Measurements from ENCODE around the gene FICD.
A peak's percentile ranks its signal among the peaks of the same experiment; 100 is the strongest.

The FICD gene

DNA sequence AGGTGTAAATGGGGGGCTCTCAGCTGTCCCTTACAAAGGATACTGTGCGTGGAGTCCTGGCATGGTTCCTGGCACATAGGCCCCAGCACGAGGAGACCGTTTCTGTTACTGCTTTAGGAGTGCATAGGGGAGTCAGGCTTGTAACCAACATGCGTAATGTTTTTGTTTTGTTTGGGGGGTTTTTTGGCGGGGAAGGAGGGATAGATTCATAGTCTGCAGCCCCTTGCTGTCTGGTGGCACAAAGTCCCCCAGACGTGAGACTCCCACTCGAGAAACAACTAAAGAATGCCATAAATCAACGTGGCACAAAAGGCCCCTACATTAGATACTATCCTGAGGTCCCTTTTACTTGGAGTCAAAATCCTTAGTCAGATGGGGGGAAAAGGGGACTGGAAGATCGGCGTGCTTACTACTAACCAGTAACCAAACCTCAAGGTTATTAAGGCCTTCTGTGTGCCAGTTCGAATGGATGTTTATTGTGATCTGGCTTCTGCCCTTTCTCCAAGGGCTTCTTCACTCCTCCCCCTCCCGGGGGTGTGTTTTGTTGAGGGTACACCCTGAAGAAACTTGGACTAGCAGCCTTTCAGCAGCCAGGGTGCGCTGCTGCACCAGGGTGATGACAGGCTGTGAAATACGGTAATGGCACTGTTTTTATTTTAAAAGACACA lies 48.2 kb downstream of the FICD start:
- H3K4me2 ChIP-seq (ENCODE audit: low read length), result peak overlapping the region; percentile 96
- peaks cover 57% of the 10 kb centered on the region for H3K79me2 ChIP-seq (ENCODE audit: control insufficient read depth, low read length)
- TF ChIP-seq EZH2phosphoT487 (IDR thresholded peaks at IDR 0.05; ENCODE audit: borderline replicate concordance, low read length), result no peak
- TF ChIP-seq, protein P1, sequence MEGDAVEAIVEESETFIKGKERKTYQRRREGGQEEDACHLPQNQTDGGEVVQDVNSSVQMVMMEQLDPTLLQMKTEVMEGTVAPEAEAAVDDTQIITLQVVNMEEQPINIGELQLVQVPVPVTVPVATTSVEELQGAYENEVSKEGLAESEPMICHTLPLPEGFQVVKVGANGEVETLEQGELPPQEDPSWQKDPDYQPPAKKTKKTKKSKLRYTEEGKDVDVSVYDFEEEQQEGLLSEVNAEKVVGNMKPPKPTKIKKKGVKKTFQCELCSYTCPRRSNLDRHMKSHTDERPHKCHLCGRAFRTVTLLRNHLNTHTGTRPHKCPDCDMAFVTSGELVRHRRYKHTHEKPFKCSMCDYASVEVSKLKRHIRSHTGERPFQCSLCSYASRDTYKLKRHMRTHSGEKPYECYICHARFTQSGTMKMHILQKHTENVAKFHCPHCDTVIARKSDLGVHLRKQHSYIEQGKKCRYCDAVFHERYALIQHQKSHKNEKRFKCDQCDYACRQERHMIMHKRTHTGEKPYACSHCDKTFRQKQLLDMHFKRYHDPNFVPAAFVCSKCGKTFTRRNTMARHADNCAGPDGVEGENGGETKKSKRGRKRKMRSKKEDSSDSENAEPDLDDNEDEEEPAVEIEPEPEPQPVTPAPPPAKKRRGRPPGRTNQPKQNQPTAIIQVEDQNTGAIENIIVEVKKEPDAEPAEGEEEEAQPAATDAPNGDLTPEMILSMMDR (IDR thresholded peaks at IDR 0.05; ENCODE audit: low read depth, low read length, poor library complexity, severe bottlenecking), result peak; percentile 89
- H4K20me1 ChIP-seq (ENCODE audit: control insufficient read depth, insufficient read depth, low read depth, low read length), result peaks cover 2% of the 10 kb centered on the region; the same call in 1 of the 2 replicates
- H3K27me3 ChIP-seq (ENCODE audit: control insufficient read depth, low read length), result no peaks in the 10 kb centered on the region
- H3K4me1 ChIP-seq (ENCODE audit: control insufficient read depth, low read length), result peaks cover 66% of the 10 kb centered on the region
- no peaks in the 10 kb centered on the region for H3K9me3 ChIP-seq (ENCODE audit: control insufficient read depth, insufficient read depth, low read length)
- peak overlapping the region; percentile 93 for H3K4me3 ChIP-seq (ENCODE audit: low read length)
- no peaks in the 10 kb centered on the region for H3K9me2 ChIP-seq (replicated peaks; ENCODE audit: control insufficient read depth, low read length)
- H3K27ac ChIP-seq (ENCODE audit: low read depth, low read length), result peak overlapping the region; percentile 46
- peaks cover 11% of the 10 kb centered on the region for H3F3A ChIP-seq (ENCODE audit: control insufficient read depth, insufficient read depth)
- H3K36me3 ChIP-seq (ENCODE audit: control insufficient read depth, low read length), result peaks cover 76% of the 10 kb centered on the region

DNA sequence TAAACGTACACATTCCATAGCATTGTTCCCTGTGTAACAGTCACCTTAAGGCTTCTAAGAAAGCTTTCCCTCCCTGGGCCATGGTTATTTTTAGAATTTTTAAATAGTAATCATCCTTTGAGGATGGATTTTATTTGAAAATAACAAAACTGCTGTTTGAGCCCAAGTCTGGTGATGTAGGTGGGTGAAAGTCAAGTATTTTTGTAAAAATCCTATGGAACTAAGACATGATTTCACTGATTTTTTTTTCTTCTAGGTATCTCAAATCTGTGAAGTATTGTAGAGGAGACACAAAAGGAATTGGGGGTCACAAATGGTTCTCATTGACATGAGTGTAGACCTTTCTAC lies 48.7 kb downstream of the FICD start:
- peak overlapping the region; percentile 96 for H3K4me2 ChIP-seq (ENCODE audit: low read length)

DNA sequence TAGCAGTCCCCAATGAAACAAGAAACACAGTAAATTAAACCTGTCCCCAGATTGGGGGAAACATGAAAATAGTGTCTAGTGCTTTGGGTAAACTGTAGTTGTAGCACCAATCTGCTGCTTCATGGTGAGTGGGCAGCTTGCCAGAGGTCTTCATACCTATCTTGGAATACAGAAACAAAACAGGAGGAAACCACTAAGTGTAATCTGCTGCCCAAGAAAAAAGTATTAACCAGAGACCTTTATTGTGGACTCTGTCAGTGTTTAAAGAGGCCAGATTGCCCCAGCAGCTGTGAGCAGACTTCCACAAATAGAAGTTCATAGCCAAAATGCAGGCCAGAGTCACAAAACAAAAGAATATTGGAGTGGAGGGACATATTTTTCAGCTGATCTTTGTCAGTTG lies 49.6 kb downstream of the FICD start:
- peaks cover 76% of the 10 kb centered on the region for H3K36me3 ChIP-seq (ENCODE audit: control insufficient read depth, low read length)
- H3K4me1 ChIP-seq (ENCODE audit: control insufficient read depth, low read length), result peaks cover 67% of the 10 kb centered on the region
- H3K27ac ChIP-seq (ENCODE audit: low read depth, low read length), result no peak overlapping the region
- H3K9me3 ChIP-seq (ENCODE audit: control insufficient read depth, insufficient read depth, low read length), result no peaks in the 10 kb centered on the region
- no peak overlapping the region for H3K4me3 ChIP-seq (ENCODE audit: low read length)
- no peaks in the 10 kb centered on the region for H4K20me1 ChIP-seq (ENCODE audit: control insufficient read depth, insufficient read depth, low read depth, low read length)
- no peak for TF ChIP-seq EZH2phosphoT487 (IDR thresholded peaks at IDR 0.05; ENCODE audit: borderline replicate concordance, low read length)
- TF ChIP-seq, protein P1 (IDR thresholded peaks at IDR 0.05; ENCODE audit: low read depth, low read length, poor library complexity, severe bottlenecking), result no peak
- H3K9me2 ChIP-seq (replicated peaks; ENCODE audit: control insufficient read depth, low read length), result no peaks in the 10 kb centered on the region
- no peak overlapping the region for H3K4me2 ChIP-seq (ENCODE audit: low read length)
- H3K27me3 ChIP-seq (ENCODE audit: control insufficient read depth, low read length), result no peaks in the 10 kb centered on the region
- peaks cover 42% of the 10 kb centered on the region for H3K79me2 ChIP-seq (ENCODE audit: control insufficient read depth, low read length)
- H3F3A ChIP-seq (ENCODE audit: control insufficient read depth, insufficient read depth), result peaks cover 12% of the 10 kb centered on the region

More for the DNA sequence above, 48.7 kb downstream of the FICD start:
- peaks cover 52% of the 10 kb centered on the region for H3K79me2 ChIP-seq (ENCODE audit: control insufficient read depth, low read length)
- H3K9me2 ChIP-seq (replicated peaks; ENCODE audit: control insufficient read depth, low read length), result no peaks in the 10 kb centered on the region
- peak overlapping the region; percentile 93 for H3K4me3 ChIP-seq (ENCODE audit: low read length)
- H3K9me3 ChIP-seq (ENCODE audit: control insufficient read depth, insufficient read depth, low read length), result no peaks in the 10 kb centered on the region
- H3K4me1 ChIP-seq (ENCODE audit: control insufficient read depth, low read length), result peaks cover 68% of the 10 kb centered on the region
- peaks cover 78% of the 10 kb centered on the region for H3K36me3 ChIP-seq (ENCODE audit: control insufficient read depth, low read length)
- no peaks in the 10 kb centered on the region for H3K27me3 ChIP-seq (ENCODE audit: control insufficient read depth, low read length)
- peaks cover 12% of the 10 kb centered on the region for H3F3A ChIP-seq (ENCODE audit: control insufficient read depth, insufficient read depth)
- no peaks in the 10 kb centered on the region; the same call in 1 of the 2 replicates for H4K20me1 ChIP-seq (ENCODE audit: control insufficient read depth, insufficient read depth, low read depth, low read length)
- TF ChIP-seq, protein P1 (IDR thresholded peaks at IDR 0.05; ENCODE audit: low read depth, low read length, poor library complexity, severe bottlenecking), result peak; percentile 31
- no peak for TF ChIP-seq EZH2phosphoT487 (IDR thresholded peaks at IDR 0.05; ENCODE audit: borderline replicate concordance, low read length)
- H3K27ac ChIP-seq (ENCODE audit: low read depth, low read length), result no peak overlapping the region

All from DOHH2 (cell line).